VCaP (cell line): ENCODE results near the gene SASH3.

Experiments
- H3K27ac ChIP-seq: fragments of 450-650 bp; 2 replicates; pipeline ENCODE4 v1.5.1; 2017
- TF ChIP-seq, protein P1 (sequence below): fragments of 450-650 bp; conservative IDR thresholded peaks from 2 replicates; pipeline ENCODE4 v1.5.1; 2017; ENCODE audit warnings: mild to moderate bottlenecking, moderate library complexity

Gene SASH3

DNA sequence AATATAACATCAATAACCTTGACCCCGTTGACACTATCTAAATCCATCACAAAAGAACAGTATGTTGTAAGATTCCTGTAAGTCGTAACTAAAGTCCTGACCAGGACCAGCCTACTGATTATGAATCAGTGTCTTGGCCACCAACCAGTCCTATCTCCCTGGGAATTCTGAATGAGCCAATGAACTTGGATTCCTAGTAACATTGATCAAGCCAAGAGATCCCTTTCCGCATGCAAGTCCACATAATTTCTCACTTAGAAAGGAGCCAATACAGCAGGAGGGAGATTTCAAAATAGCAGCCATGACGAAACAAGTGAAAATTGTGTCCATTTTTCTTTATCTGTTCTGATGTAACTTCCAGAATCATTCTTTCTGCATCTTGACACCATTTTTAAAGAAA is 31.4 kb upstream of the SASH3 start:
- TF ChIP-seq, protein P1, sequence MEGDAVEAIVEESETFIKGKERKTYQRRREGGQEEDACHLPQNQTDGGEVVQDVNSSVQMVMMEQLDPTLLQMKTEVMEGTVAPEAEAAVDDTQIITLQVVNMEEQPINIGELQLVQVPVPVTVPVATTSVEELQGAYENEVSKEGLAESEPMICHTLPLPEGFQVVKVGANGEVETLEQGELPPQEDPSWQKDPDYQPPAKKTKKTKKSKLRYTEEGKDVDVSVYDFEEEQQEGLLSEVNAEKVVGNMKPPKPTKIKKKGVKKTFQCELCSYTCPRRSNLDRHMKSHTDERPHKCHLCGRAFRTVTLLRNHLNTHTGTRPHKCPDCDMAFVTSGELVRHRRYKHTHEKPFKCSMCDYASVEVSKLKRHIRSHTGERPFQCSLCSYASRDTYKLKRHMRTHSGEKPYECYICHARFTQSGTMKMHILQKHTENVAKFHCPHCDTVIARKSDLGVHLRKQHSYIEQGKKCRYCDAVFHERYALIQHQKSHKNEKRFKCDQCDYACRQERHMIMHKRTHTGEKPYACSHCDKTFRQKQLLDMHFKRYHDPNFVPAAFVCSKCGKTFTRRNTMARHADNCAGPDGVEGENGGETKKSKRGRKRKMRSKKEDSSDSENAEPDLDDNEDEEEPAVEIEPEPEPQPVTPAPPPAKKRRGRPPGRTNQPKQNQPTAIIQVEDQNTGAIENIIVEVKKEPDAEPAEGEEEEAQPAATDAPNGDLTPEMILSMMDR: no peak
- H3K27ac ChIP-seq: no peak overlapping the region

DNA sequence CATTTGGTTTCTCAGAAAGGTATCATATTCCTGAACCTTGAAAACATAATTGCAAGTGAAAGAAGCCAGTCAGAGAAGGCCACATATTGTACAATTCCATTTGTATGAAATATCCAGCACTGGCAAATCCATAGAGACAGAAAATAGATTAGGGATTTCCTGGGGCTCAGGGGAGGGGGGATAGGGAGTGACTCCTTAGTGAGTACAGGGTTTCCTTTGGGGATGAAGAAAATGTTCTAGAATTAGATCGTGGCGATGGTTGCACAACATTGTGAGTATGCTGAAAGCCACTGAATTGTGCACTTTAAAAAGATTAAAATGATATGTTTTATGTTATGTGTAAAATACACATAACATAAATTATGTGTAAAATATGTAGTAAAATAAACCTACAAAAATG is 30.7 kb upstream of the SASH3 start:
- no peak overlapping the region for H3K27ac ChIP-seq
- TF ChIP-seq, protein P1: no peak

DNA sequence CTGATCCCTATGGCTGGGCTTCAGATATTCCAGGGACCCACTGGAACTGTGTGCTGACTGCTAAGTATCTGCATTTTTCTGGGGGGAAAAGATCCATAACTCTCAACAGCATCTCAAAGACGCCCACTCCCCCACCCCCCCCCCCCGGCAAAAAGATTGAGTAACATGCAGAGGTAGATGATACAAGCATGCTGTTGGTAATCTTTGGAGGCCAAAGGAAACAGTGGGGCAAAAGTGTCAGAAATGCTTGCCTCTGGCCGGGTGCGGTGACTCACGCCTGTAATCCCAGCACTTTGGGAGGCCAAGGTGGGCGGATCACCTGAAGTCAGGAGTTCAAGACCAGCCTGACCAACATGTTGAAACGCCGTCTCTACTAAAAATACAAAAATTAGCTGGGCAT is 28.8 kb upstream of the SASH3 start:
- H3K27ac ChIP-seq: no peak overlapping the region
- TF ChIP-seq, protein P1: no peak

- no peak overlapping the region for H3K27ac ChIP-seq
- TF ChIP-seq, protein P1: no peak
Measured at GRCh38 chrX:129754056-129755024, 25.4 kb upstream of the SASH3 start.

- H3K27ac ChIP-seq: no peak overlapping the region
- TF ChIP-seq, protein P1: no peak
Measured at GRCh38 chrX:129755779-129756650, 23.7 kb upstream of the SASH3 start.

GRCh38 chrX:129759576-129760061 is 20.1 kb upstream of the SASH3 start:
- no peak overlapping the region for H3K27ac ChIP-seq
- TF ChIP-seq, protein P1: peak; percentile 22; the same call in 1 of the 2 replicates

DNA sequence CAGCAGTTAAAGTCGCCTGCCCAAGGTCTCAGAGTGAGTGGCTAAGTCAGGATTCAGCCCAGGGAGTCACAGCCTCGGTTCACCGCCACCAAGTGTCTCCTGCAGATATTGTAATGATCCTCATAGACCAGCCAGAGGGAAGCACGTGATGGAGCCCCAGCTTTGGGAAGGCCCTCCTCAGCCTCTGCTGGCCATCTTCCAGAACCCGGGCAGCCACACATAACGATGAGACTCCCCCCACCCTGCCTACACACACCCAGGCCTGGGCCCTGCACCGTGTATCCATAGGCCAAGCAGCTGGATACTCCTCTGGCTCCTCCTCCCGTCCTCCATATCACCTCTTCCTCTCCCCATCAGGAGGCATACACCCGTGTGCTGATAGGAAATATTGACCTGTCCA is 19.6 kb upstream of the SASH3 start:
- TF ChIP-seq, protein P1: no peak
- H3K27ac ChIP-seq: no peak overlapping the region
